GM21529 (cell line): ENCODE results near the gene KLHL33.
A peak's percentile ranks its signal among the peaks of the same experiment; 100 is the strongest.

Source experiments
- ATAC-seq: cut with Tn5 transposase; IDR thresholded peaks from one replicate; pipeline ENCODE4 v1.9.1; 2021; ENCODE audit not compliant: unreplicated experiment

The KLHL33 gene

GRCh38 chr14:20415782-20416206, 20.2 kb downstream of the KLHL33 start:
- ATAC-seq, result peak; percentile 46

DNA sequence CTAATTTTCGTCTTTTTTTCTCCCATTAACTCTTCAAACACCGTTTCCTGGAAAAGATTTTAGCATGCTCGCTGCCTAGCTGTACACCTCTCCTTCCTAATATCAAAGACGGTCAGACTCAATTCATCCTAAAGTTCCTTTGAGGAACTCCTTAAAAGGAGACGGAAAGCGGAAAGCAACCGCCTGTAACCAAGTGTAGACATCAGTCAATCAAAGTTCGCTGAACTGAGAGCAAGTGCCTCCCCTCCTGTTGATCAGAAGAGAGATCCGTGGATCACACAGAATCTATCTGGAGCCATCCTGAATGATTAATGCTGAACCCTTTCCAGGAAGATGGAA, 22.3 kb downstream of the KLHL33 start:
- ATAC-seq, result peak; percentile 36

DNA sequence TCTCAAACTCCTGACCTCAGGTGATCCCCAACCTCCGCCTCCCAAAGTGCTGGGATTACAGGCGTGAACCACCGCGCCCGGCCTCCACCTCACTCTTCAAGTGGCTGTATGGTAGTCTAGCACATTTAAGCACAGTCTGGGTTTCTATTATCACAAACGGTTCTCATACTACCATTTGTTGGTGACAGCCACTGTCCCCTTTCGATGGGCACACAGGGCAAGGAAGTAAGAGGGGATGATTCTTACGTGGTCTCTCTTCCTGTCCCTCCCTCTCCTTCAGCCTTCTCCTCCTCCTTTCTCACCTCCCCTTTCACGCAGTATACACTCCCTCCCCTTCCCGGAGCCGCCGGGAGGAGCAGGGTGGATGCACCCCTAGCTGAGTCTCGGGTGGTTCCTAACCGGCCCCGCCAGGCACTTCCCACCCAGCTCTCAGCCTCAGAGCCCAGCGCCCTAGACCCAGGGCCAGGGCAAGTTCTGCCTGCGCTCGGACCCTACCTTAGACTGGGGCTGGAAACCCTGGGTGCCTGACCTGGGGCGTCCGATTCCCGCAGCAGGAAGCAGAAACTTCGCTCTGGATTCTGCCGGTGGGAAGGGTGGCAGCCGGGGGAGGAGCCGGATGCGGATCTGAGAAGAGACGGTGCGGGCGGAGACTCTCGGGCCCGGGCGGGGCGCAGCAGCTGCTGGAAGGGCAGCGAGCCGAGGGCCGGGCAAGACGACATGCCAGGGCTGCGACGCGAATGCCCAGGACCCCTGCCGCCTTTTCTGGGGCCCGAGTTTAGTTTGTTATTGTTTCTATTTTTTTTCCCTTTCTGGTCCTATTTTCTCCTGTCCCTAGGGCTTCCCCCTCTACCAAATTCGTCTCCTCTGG, 22.9 kb downstream of the KLHL33 start, which contains the start of gene TEP1:
Gene TEP1, minus strand, starts transcription at position 626 of the 868 bp plus-strand sequence. CDS start 5,062 bp downstream, outside the sequence.
- peak; percentile 70 for ATAC-seq

GRCh38 chr14:20412411-20412810, 23.6 kb downstream of the KLHL33 start:
- peak; percentile 57 for ATAC-seq

GRCh38 chr14:20409226-20409625, 26.7 kb downstream of the KLHL33 start:
- no peak for ATAC-seq

- ATAC-seq, result no peak
Measured at GRCh38 chr14:20403521-20403920, 32.4 kb downstream of the KLHL33 start.

GRCh38 chr14:20400965-20401593, 34.9 kb downstream of the KLHL33 start:
- no peak for ATAC-seq

DNA sequence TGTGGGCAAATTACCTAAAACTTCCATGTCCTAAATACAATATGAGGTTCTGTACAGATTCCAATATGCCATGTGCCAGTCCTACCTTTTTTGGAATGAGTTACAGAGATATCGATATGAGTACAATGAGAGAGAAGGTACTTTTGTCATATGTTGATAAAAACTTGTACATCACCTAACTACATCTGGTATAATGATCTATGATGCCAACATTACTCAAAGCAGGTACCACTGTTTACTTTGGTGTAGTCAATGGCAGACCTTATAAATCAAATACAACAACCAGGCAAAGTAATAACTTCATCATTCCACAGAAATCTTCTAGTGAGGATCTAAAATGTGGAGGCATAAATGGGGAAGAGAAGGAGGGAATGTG, 35.4 kb downstream of the KLHL33 start:
- no peak for ATAC-seq

- ATAC-seq, result no peak
Measured at GRCh38 chr14:20397511-20397910, 38.5 kb downstream of the KLHL33 start.

- no peak for ATAC-seq
Measured at GRCh38 chr14:20391505-20391904, 44.5 kb downstream of the KLHL33 start.

- no peak for ATAC-seq
Measured at GRCh38 chr14:20388159-20388558, 47.8 kb downstream of the KLHL33 start.

DNA sequence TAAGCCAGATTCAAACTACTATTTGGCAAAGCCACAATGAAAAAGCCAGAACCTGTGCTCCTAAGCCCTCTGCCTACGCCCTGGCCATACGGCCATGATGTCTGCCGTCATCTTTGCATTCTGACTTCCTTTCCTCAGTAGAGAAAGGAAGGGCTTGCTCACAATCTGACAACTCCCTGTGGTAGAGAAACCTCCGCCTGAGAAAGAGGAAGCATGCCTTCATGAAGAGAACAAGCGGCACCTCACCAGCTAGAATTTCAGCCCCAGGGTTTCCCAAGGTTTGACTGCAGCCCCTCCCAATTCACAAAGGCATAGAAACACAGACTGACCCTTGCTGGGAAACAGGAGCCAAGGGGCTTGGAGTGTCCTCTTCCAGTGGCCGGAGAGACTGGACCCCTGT, 48.4 kb downstream of the KLHL33 start:
- ATAC-seq, result no peak

DNA sequence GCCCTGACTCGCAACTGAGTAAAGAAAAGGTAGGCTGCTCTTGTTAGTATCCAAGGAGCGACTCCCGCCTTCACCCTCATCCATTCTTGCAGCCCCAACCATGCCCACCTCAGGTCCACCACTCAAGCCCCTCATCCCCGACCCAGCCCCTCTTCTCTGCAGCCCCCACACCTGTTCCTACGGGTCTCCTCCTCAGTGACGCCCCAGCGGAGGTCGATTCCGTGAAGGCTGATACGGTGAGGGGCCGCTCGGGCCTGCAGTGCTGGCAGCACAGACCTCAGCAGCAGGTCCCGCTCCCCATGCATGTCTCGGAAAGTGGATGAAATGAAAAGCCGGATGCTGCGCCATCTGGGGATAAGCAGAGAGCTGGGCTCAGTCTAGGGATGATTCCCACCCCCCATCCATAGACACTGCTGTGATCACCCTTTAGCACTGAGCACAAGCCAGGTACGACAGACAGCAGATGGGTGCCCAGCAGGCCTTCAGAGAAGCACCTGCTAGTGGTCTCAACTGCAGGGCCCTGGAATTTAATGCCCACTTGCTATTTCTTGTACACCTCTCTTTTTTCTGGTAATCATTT, 49.6 kb downstream of the KLHL33 start:
- ATAC-seq, result no peak

DNA sequence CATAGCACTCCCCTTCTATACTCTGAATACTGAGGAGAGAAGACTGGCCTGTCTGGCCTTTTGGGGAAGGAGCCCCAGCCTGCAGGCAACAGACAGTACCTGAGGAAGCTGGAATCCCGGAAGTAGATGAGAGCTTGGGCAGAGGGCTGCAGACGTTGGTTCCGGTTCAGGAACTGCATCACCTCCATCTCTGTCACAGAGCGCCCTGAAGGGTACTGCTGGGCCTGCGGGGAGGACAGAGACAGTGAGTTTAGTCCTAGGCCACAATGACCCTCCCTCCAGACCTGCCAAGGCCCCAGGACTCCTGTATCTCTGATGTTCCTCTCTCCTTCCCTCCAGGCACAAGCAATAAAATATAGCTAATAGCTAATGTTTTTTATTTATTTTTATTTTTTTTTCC, 51.1 kb downstream of the KLHL33 start:
- no peak for ATAC-seq

DNA sequence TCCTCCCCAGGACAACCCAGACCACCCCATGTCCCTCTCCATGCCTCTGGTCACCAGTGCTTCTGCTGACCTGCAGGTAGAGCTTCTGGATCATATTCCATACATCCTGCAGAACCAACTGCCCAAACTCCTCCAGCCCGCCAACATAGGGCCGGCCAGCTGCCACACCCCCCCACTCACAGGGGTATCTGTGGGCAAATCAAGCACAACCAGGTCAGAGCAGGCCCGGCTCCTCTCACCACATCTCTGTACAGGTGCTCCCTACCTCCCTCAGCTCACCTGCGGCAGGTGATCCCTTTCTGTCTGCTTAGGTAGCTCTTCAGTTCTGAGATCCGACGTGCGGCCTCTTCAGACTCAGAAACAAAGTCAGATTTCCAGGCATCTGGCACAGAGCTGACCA, 51.6 kb downstream of the KLHL33 start:
- ATAC-seq, result no peak

- no peak for ATAC-seq
Measured at GRCh38 chr14:20383636-20384035, 52.3 kb downstream of the KLHL33 start.

GRCh38 chr14:20383032-20383431, 52.9 kb downstream of the KLHL33 start:
- ATAC-seq, result no peak

GRCh38 chr14:20382526-20382925, 53.4 kb downstream of the KLHL33 start:
- no peak for ATAC-seq

DNA sequence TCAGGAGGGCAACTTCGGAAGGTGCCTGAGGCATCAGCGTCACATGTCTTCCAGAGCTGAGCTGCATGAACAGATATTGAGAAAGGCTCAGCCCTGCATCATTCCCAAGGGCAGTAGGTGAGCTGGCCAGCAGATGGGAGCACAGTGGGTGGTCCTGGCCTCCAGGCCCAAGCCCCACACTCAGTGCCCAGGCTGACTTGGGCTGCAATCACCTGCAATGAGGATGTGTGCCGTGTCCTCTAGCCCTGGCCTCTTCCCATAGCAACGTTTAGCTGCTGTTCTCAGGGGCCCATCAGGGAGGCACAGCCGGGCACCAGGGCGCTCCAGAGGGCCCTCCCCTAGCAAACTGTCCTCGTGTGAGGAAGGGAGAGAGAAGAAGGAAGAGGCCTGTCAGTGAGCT, 54.6 kb downstream of the KLHL33 start:
- no peak for ATAC-seq

- ATAC-seq, result no peak
Measured at GRCh38 chr14:20380681-20381080, 55.3 kb downstream of the KLHL33 start.

GRCh38 chr14:20379743-20380142, 56.2 kb downstream of the KLHL33 start:
- no peak for ATAC-seq

DNA sequence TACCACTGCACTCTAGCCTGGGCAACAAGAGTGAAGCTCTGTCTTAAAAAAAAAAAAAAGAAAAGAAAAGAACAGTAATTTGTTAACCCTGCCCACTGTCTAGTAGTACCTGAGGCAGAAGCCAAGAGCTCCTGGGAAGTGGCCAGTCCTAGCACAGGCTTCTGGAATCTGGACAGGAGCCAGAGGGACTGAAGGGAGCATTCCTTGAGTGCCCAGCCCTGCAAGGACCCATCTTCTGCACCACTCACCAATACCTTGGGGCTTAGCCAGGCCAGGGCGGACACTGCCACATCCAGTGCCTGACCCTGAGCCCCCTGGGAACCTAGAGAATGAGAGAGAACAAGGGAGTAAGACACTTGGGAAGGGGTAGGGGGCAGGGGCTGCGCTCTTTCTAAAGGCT, 58.8 kb downstream of the KLHL33 start:
- no peak for ATAC-seq
